Left hindlimb (tissue), 1 donor: ENCODE results near the gene KLHL29.

Source experiments
- DNase-seq: peaks from one replicate; pipeline ENCODE4 v3.0.0-alpha.2; 2018

Gene KLHL29

GRCh38 chr2:23423062-23423872, 38.3 kb downstream of the KLHL29 start:
- no peak for DNase-seq

GRCh38 chr2:23423873-23424680, 39.1 kb downstream of the KLHL29 start:
- peak; percentile 13 for DNase-seq

- peak; percentile 12 for DNase-seq
Observed at GRCh38 chr2:23425338-23425871, 40.4 kb downstream of the KLHL29 start.

- DNase-seq = peak; percentile 10
Observed at GRCh38 chr2:23425885-23426262, 40.9 kb downstream of the KLHL29 start.

GRCh38 chr2:23426263-23426905, 41.4 kb downstream of the KLHL29 start:
- peak; percentile 38 for DNase-seq

GRCh38 chr2:23427350-23427749, 42.4 kb downstream of the KLHL29 start:
- no peak for DNase-seq

GRCh38 chr2:23427976-23428375, 43.0 kb downstream of the KLHL29 start:
- DNase-seq = no peak

GRCh38 chr2:23429036-23429435, 44.1 kb downstream of the KLHL29 start:
- no peak for DNase-seq

GRCh38 chr2:23430263-23430662, 45.3 kb downstream of the KLHL29 start:
- no peak for DNase-seq

- DNase-seq = no peak
Observed at GRCh38 chr2:23432531-23432930, 47.6 kb downstream of the KLHL29 start.

GRCh38 chr2:23433282-23433681, 48.3 kb downstream of the KLHL29 start:
- no peak for DNase-seq

- peak; percentile 22 for DNase-seq
Observed at GRCh38 chr2:23434721-23435121, 49.7 kb downstream of the KLHL29 start.

GRCh38 chr2:23435250-23436035, 50.5 kb downstream of the KLHL29 start:
- DNase-seq = no peak

GRCh38 chr2:23436346-23437098, 51.5 kb downstream of the KLHL29 start:
- peak; percentile 23 for DNase-seq

GRCh38 chr2:23441414-23441813, 56.4 kb downstream of the KLHL29 start:
- DNase-seq = no peak

- no peak for DNase-seq
Observed at GRCh38 chr2:23445450-23445868, 60.5 kb downstream of the KLHL29 start.

GRCh38 chr2:23446916-23447315, 61.9 kb downstream of the KLHL29 start:
- no peak for DNase-seq

GRCh38 chr2:23447405-23447804, 62.4 kb downstream of the KLHL29 start:
- DNase-seq = no peak

- DNase-seq = no peak
Observed at GRCh38 chr2:23448906-23449305, 63.9 kb downstream of the KLHL29 start.

GRCh38 chr2:23449413-23449812, 64.4 kb downstream of the KLHL29 start:
- DNase-seq = no peak

GRCh38 chr2:23449831-23450331, 64.9 kb downstream of the KLHL29 start:
- no peak for DNase-seq
